ENCODE results near the gene ATF3. TPM values are rescaled to one million over a fixed set of nuclear protein-coding genes. Genes with fewer than 3 reads are reported as not detected.

Gene ATF3
- total RNA-seq, 1 experiment from 2014 or later, result 8.0 TPM

- H3K4me3 ChIP-seq (ENCODE audit: low read length), result no peak overlapping the region
- no peak overlapping the region for H2AFZ ChIP-seq (ENCODE audit: low read length)
- H3K36me3 ChIP-seq (ENCODE audit: insufficient read depth, low read length), result no peaks in the 10 kb centered on the region
- H3K79me2 ChIP-seq (ENCODE audit: low read length), result no peaks in the 10 kb centered on the region
- H3K27ac ChIP-seq (ENCODE audit: low read length), result no peak overlapping the region
- no peaks in the 10 kb centered on the region for H3K9me2 ChIP-seq (replicated peaks; ENCODE audit: insufficient read depth, low read length)
- H3K9me3 ChIP-seq (ENCODE audit: low read length), result no peaks in the 10 kb centered on the region
- no peaks in the 10 kb centered on the region for H3K27me3 ChIP-seq (ENCODE audit: low read length)
- no peak overlapping the region for H3K4me2 ChIP-seq (ENCODE audit: low read depth, low read length, poor library complexity, severe bottlenecking)
- no peak overlapping the region for H3K9ac ChIP-seq (ENCODE audit: low read length)
- no peaks in the 10 kb centered on the region for H3K4me1 ChIP-seq (ENCODE audit: low read length)
- no peaks in the 10 kb centered on the region for H4K20me1 ChIP-seq (ENCODE audit: insufficient read depth, low read depth, low read length)
- no peak for DNase-seq
Measured at GRCh38 chr1:212623603-212624002, 15.0 kb downstream of the ATF3 start.

GRCh38 chr1:212624976-212625501, 16.5 kb downstream of the ATF3 start:
- Histone ChIP-seq H3K79me2 (ENCODE audit: low read length) (no peaks in the 10 kb centered on the region), H3K9me2 (replicated peaks; ENCODE audit: insufficient read depth, low read length) (no peaks in the 10 kb centered on the region), H3K27ac (ENCODE audit: low read length) (no peak overlapping the region), H3K36me3 (ENCODE audit: insufficient read depth, low read length) (no peaks in the 10 kb centered on the region), H3K4me3 (ENCODE audit: low read length) (no peak overlapping the region), H2AFZ (ENCODE audit: low read length) (no peak overlapping the region), H3K9ac (ENCODE audit: low read length) (no peak overlapping the region), H3K27me3 (ENCODE audit: low read length) (no peaks in the 10 kb centered on the region), H4K20me1 (ENCODE audit: insufficient read depth, low read depth, low read length) (no peaks in the 10 kb centered on the region), H3K4me1 (ENCODE audit: low read length) (no peaks in the 10 kb centered on the region), H3K4me2 (ENCODE audit: low read depth, low read length, poor library complexity, severe bottlenecking) (no peak overlapping the region), H3K9me3 (ENCODE audit: low read length) (no peaks in the 10 kb centered on the region)
- DNase-seq, result no peak

GRCh38 chr1:212625781-212626450, 17.4 kb downstream of the ATF3 start:
- no peaks in the 10 kb centered on the region for H3K27me3 ChIP-seq (ENCODE audit: low read length)
- no peaks in the 10 kb centered on the region for H3K9me2 ChIP-seq (replicated peaks; ENCODE audit: insufficient read depth, low read length)
- H3K36me3 ChIP-seq (ENCODE audit: insufficient read depth, low read length), result no peaks in the 10 kb centered on the region
- no peaks in the 10 kb centered on the region for H4K20me1 ChIP-seq (ENCODE audit: insufficient read depth, low read depth, low read length)
- no peak for DNase-seq
- H3K9me3 ChIP-seq (ENCODE audit: low read length), result no peaks in the 10 kb centered on the region
- no peaks in the 10 kb centered on the region for H3K79me2 ChIP-seq (ENCODE audit: low read length)
- H3K4me3 ChIP-seq (ENCODE audit: low read length), result no peak overlapping the region
- no peaks in the 10 kb centered on the region for H3K4me1 ChIP-seq (ENCODE audit: low read length)
- no peak overlapping the region for H3K9ac ChIP-seq (ENCODE audit: low read length)
- no peak overlapping the region for H2AFZ ChIP-seq (ENCODE audit: low read length)
- H3K4me2 ChIP-seq (ENCODE audit: low read depth, low read length, poor library complexity, severe bottlenecking), result no peak overlapping the region
- H3K27ac ChIP-seq (ENCODE audit: low read length), result no peak overlapping the region

GRCh38 chr1:212628046-212628445, 19.5 kb downstream of the ATF3 start:
- Histone ChIP-seq H3K4me2 (ENCODE audit: low read depth, low read length, poor library complexity, severe bottlenecking) (no peak overlapping the region), H3K4me3 (ENCODE audit: low read length) (no peak overlapping the region), H3K79me2 (ENCODE audit: low read length) (no peaks in the 10 kb centered on the region), H3K36me3 (ENCODE audit: insufficient read depth, low read length) (no peaks in the 10 kb centered on the region), H3K9me3 (ENCODE audit: low read length) (no peaks in the 10 kb centered on the region), H3K9ac (ENCODE audit: low read length) (no peak overlapping the region), H4K20me1 (ENCODE audit: insufficient read depth, low read depth, low read length) (no peaks in the 10 kb centered on the region), H2AFZ (ENCODE audit: low read length) (no peak overlapping the region), H3K27me3 (ENCODE audit: low read length) (no peaks in the 10 kb centered on the region), H3K9me2 (replicated peaks; ENCODE audit: insufficient read depth, low read length) (no peaks in the 10 kb centered on the region), H3K27ac (ENCODE audit: low read length) (no peak overlapping the region), H3K4me1 (ENCODE audit: low read length) (no peaks in the 10 kb centered on the region)
- no peak for DNase-seq

GRCh38 chr1:212628813-212629415, 20.4 kb downstream of the ATF3 start:
- Histone ChIP-seq H3K9me2 (replicated peaks; ENCODE audit: insufficient read depth, low read length) (no peaks in the 10 kb centered on the region), H3K9ac (ENCODE audit: low read length) (no peak overlapping the region), H3K36me3 (ENCODE audit: insufficient read depth, low read length) (no peaks in the 10 kb centered on the region), H3K27ac (ENCODE audit: low read length) (no peak overlapping the region), H3K4me1 (ENCODE audit: low read length) (no peaks in the 10 kb centered on the region), H2AFZ (ENCODE audit: low read length) (no peak overlapping the region), H3K27me3 (ENCODE audit: low read length) (no peaks in the 10 kb centered on the region), H3K79me2 (ENCODE audit: low read length) (no peaks in the 10 kb centered on the region), H4K20me1 (ENCODE audit: insufficient read depth, low read depth, low read length) (no peaks in the 10 kb centered on the region), H3K9me3 (ENCODE audit: low read length) (no peaks in the 10 kb centered on the region), H3K4me3 (ENCODE audit: low read length) (no peak overlapping the region), H3K4me2 (ENCODE audit: low read depth, low read length, poor library complexity, severe bottlenecking) (no peak overlapping the region)
- no peak for DNase-seq

- no peak overlapping the region for H3K9ac ChIP-seq (ENCODE audit: low read length)
- H3K27me3 ChIP-seq (ENCODE audit: low read length), result peaks cover 4% of the 10 kb centered on the region; the same call in 1 of the 2 replicates
- no peaks in the 10 kb centered on the region for H3K9me2 ChIP-seq (replicated peaks; ENCODE audit: insufficient read depth, low read length)
- H3K9me3 ChIP-seq (ENCODE audit: low read length), result peaks cover 6% of the 10 kb centered on the region; the same call in 1 of the 2 replicates
- no peak overlapping the region for H2AFZ ChIP-seq (ENCODE audit: low read length)
- no peak for DNase-seq
- no peaks in the 10 kb centered on the region for H3K4me1 ChIP-seq (ENCODE audit: low read length)
- H3K36me3 ChIP-seq (ENCODE audit: insufficient read depth, low read length), result no peaks in the 10 kb centered on the region; the same call in 1 of the 2 replicates
- no peak overlapping the region for H3K4me2 ChIP-seq (ENCODE audit: low read depth, low read length, poor library complexity, severe bottlenecking)
- no peak overlapping the region for H3K27ac ChIP-seq (ENCODE audit: low read length)
- no peak overlapping the region for H3K4me3 ChIP-seq (ENCODE audit: low read length)
- no peaks in the 10 kb centered on the region for H3K79me2 ChIP-seq (ENCODE audit: low read length)
- H4K20me1 ChIP-seq (ENCODE audit: insufficient read depth, low read depth, low read length), result no peaks in the 10 kb centered on the region
Measured at GRCh38 chr1:212629450-212630157, 21.0 kb downstream of the ATF3 start.

- no peaks in the 10 kb centered on the region for H3K9me2 ChIP-seq (replicated peaks; ENCODE audit: insufficient read depth, low read length)
- no peaks in the 10 kb centered on the region for H3K4me1 ChIP-seq (ENCODE audit: low read length)
- no peak overlapping the region for H3K9ac ChIP-seq (ENCODE audit: low read length)
- H3K9me3 ChIP-seq (ENCODE audit: low read length), result peaks cover 6% of the 10 kb centered on the region; the same call in 1 of the 2 replicates
- H3K36me3 ChIP-seq (ENCODE audit: insufficient read depth, low read length), result no peaks in the 10 kb centered on the region; the same call in 1 of the 2 replicates
- H3K27me3 ChIP-seq (ENCODE audit: low read length), result peaks cover 5% of the 10 kb centered on the region; the same call in 1 of the 2 replicates
- H3K4me2 ChIP-seq (ENCODE audit: low read depth, low read length, poor library complexity, severe bottlenecking), result no peak overlapping the region
- H4K20me1 ChIP-seq (ENCODE audit: insufficient read depth, low read depth, low read length), result no peaks in the 10 kb centered on the region
- H3K27ac ChIP-seq (ENCODE audit: low read length), result no peak overlapping the region
- DNase-seq, result peak; percentile 87
- no peak overlapping the region for H3K4me3 ChIP-seq (ENCODE audit: low read length)
- H3K79me2 ChIP-seq (ENCODE audit: low read length), result no peaks in the 10 kb centered on the region
- no peak overlapping the region for H2AFZ ChIP-seq (ENCODE audit: low read length)
Measured at GRCh38 chr1:212630158-212630900, 21.8 kb downstream of the ATF3 start.

Measured in Karpas-422 (cell line).